HG03025 (cell line): ENCODE results near the gene DENND5B.
A peak's percentile ranks its signal among the peaks of the same experiment; 100 is the strongest.
"Not testable (repeated sequence)": the region's sequence is repeated elsewhere in the genome, so short reads cannot be mapped to it uniquely, and the experiment has no call there.

Experiments
- ATAC-seq: cut with Tn5 transposase; IDR thresholded peaks from one replicate; pipeline ENCODE4 v1.9.1; 2021; ENCODE audit warnings: mild to moderate bottlenecking, moderate library complexity; ENCODE audit not compliant: unreplicated experiment, low FRiP score

DENND5B gene

GRCh38 chr12:31594681-31595080 lies 3.7 kb upstream of the DENND5B start:
- ATAC-seq: no peak

GRCh38 chr12:31591380-31591901 lies 505 bp upstream of the DENND5B start:
- peak; percentile 7 for ATAC-seq

- peak; percentile 48 for ATAC-seq
Observed at GRCh38 chr12:31589904-31590641, 863 bp downstream of the DENND5B start.

- ATAC-seq: no peak
Observed at GRCh38 chr12:31589598-31589903, 1.4 kb downstream of the DENND5B start.

- ATAC-seq: no peak
Observed at GRCh38 chr12:31588976-31589375, 2.0 kb downstream of the DENND5B start.

GRCh38 chr12:31586728-31587127 lies 4.2 kb downstream of the DENND5B start:
- no peak for ATAC-seq

- ATAC-seq: no peak
Observed at GRCh38 chr12:31585895-31586294, 5.0 kb downstream of the DENND5B start.

GRCh38 chr12:31585271-31585670 lies 5.7 kb downstream of the DENND5B start:
- no peak for ATAC-seq

GRCh38 chr12:31584782-31585181 lies 6.2 kb downstream of the DENND5B start:
- ATAC-seq: no peak

GRCh38 chr12:31583878-31584277 lies 7.1 kb downstream of the DENND5B start:
- ATAC-seq: no peak

- ATAC-seq: no peak
Observed at GRCh38 chr12:31582155-31582554, 8.8 kb downstream of the DENND5B start.

GRCh38 chr12:31578632-31579031 lies 12.3 kb downstream of the DENND5B start:
- no peak for ATAC-seq

GRCh38 chr12:31574803-31575575 lies 15.9 kb downstream of the DENND5B start:
- no peak for ATAC-seq

- not testable (repeated sequence) for ATAC-seq
Observed at GRCh38 chr12:31574367-31574766, 16.6 kb downstream of the DENND5B start.

GRCh38 chr12:31572900-31573600 lies 17.9 kb downstream of the DENND5B start:
- ATAC-seq: no peak

GRCh38 chr12:31570880-31571279 lies 20.1 kb downstream of the DENND5B start:
- no peak for ATAC-seq

GRCh38 chr12:31569517-31569916 lies 21.4 kb downstream of the DENND5B start:
- ATAC-seq: not testable (repeated sequence)

- ATAC-seq: no peak
Observed at GRCh38 chr12:31568498-31568897, 22.4 kb downstream of the DENND5B start.

- no peak for ATAC-seq
Observed at GRCh38 chr12:31567029-31567428, 23.9 kb downstream of the DENND5B start.

GRCh38 chr12:31566547-31566946 lies 24.4 kb downstream of the DENND5B start:
- ATAC-seq: no peak
